CD8-positive, alpha-beta memory T cell (primary cell): ENCODE measurements around the gene OR10H4. TPM values are rescaled to one million over a fixed set of nuclear protein-coding genes. Genes with fewer than 3 reads are reported as not detected.
"Not testable (repeated sequence)": the region's sequence is repeated elsewhere in the genome, so short reads cannot be mapped to it uniquely, and the experiment has no call there.

ENCODE experiments used
- CTCF ChIA-PET: fragments of 350-600 bp; sonication (Branson Sonifier 250); formaldehyde crosslinking; loops from one replicate; lab custom pipeline; 2021; ENCODE audit warnings: antibody characterized with exemption; lab: Charles Lee
- POLR2A ChIA-PET: fragments of 350-600 bp; sonication (Branson Sonifier 250); formaldehyde crosslinking; loops from one replicate; lab custom pipeline; 2021; ENCODE audit warnings: antibody characterized with exemption; lab: Charles Lee
- DNase-seq, 5 donors: peaks; one replicate each; pipeline versions ENCODE4 v3.0.0 to v3.0.0-alpha.2; 2020 to 2022; ENCODE audit warnings: mixed read lengths in 1 of 5
- H3K27ac ChIP-seq: one replicate; pipeline ENCODE4 v1.7.0; 2013; ENCODE audit warnings: low read depth, mild to moderate bottlenecking, low read length, moderate library complexity
- H3K27me3 ChIP-seq: 2 replicates; pipeline ENCODE4 v1.7.0; 2013; ENCODE audit warnings: low read length, mild to moderate bottlenecking; ENCODE audit not compliant: insufficient read depth, poor library complexity, severe bottlenecking
- H3K36me3 ChIP-seq: 2 replicates; pipeline ENCODE4 v1.7.0; 2013; ENCODE audit warnings: mild to moderate bottlenecking, low read length, moderate library complexity; ENCODE audit not compliant: insufficient read depth
- H3K4me1 ChIP-seq: 2 replicates; pipeline ENCODE4 v1.7.0; 2013; ENCODE audit warnings: mild to moderate bottlenecking, low read length, moderate library complexity; ENCODE audit not compliant: insufficient read depth
- H3K4me3 ChIP-seq: 2 replicates; pipeline ENCODE4 v1.7.0; 2013; ENCODE audit warnings: mild to moderate bottlenecking, low read length
- H3K9me3 ChIP-seq: 2 replicates; pipeline ENCODE4 v1.7.0; 2013; ENCODE audit warnings: mild to moderate bottlenecking, low read length
- H3K27ac Mint-ChIP-seq, 8 donors: one replicate each; pipeline ENCODE4 v1.8.0; 2020 to 2021; ENCODE audit warnings: mixed read lengths in 8 of 8, mild to moderate bottlenecking in 6 of 8, inconsistent platforms in 3 of 8, moderate library complexity in 3 of 8
- H3K27me3 Mint-ChIP-seq, 2 donors: one replicate each; pipeline ENCODE4 v1.8.0; 2020 to 2021; ENCODE audit warnings: mixed read lengths in 2 of 2, mild to moderate bottlenecking in 1 of 2, moderate library complexity in 1 of 2
- H3K36me3 Mint-ChIP-seq, 3 donors: one replicate each; pipeline ENCODE4 v1.8.0; 2020 to 2021; ENCODE audit warnings: mixed read lengths in 3 of 3, inconsistent platforms in 1 of 3, mild to moderate bottlenecking in 1 of 3
- H3K4me1 Mint-ChIP-seq, 3 donors: one replicate each; pipeline ENCODE4 v1.8.0; 2020 to 2021; ENCODE audit warnings: mixed read lengths in 3 of 3, inconsistent platforms in 1 of 3, mild to moderate bottlenecking in 1 of 3
- H3K4me3 Mint-ChIP-seq, 7 donors: one replicate each; pipeline ENCODE4 v1.8.0; 2020 to 2021; ENCODE audit warnings: mixed read lengths in 7 of 7, mild to moderate bottlenecking in 6 of 7, moderate library complexity in 4 of 7, inconsistent platforms in 2 of 7
- H3K9me3 Mint-ChIP-seq, 5 donors: one replicate each; pipeline ENCODE4 v1.8.0; 2020 to 2022; ENCODE audit warnings: mixed read lengths in 5 of 5, mild to moderate bottlenecking in 3 of 5, moderate library complexity in 2 of 5, inconsistent platforms in 1 of 5
- polyA plus RNA-seq: library from polyadenylated mRNA; unstranded; fragments of 300-500 nt; fragmentation: Illumina TruSeq; gene quantifications from one replicate; pipeline ENCODE4 v1.2.3, GENCODE V29; 2021
- total RNA-seq, 2 experiments: library from RNA; stranded (reverse); gene quantifications; one replicate each; pipeline ENCODE4 v1.2.3, GENCODE V29; 2021

The OR10H4 gene
- total and polyA plus RNA-seq, 3 experiments from 2014 or later: not detected

- H3K4me3 Mint-ChIP-seq: no peak overlapping the region
- ChIA-PET CTCF (no interaction called here), POLR2A (no interaction called here)
- no peak for DNase-seq
- no peaks in the 10 kb centered on the region for H3K4me1 Mint-ChIP-seq
- peaks cover 39 to 59% of the 10 kb centered on the region in 2 donors for H3K27me3 Mint-ChIP-seq
- H3K27ac ChIP-seq: no peak overlapping the region
- H3K9me3 ChIP-seq: no peaks in the 10 kb centered on the region
- H3K27me3 ChIP-seq: peaks cover 17% of the 10 kb centered on the region
- H3K9me3 Mint-ChIP-seq: no peaks in the 10 kb centered on the region
- H3K4me3 ChIP-seq: no peak overlapping the region
- H3K36me3 Mint-ChIP-seq: no peaks in the 10 kb centered on the region
- H3K4me1 ChIP-seq: no peaks in the 10 kb centered on the region
- H3K27ac Mint-ChIP-seq: no peak overlapping the region
- H3K36me3 ChIP-seq: no peaks in the 10 kb centered on the region
Measured at GRCh38 chr19:15928321-15928720, 20.5 kb upstream of the OR10H4 start.

GRCh38 chr19:15933761-15934331 is 15.0 kb upstream of the OR10H4 start:
- H3K27ac Mint-ChIP-seq, H3K4me3 ChIP-seq, H3K4me1 ChIP-seq, H3K9me3 ChIP-seq, H3K4me1 Mint-ChIP-seq, H3K36me3 Mint-ChIP-seq, DNase-seq, H3K9me3 Mint-ChIP-seq, H3K4me3 Mint-ChIP-seq, H3K36me3 ChIP-seq, H3K27ac ChIP-seq, CTCF ChIA-PET, POLR2A ChIA-PET: not testable (repeated sequence)
- peaks cover 12% of the 10 kb centered on the region for H3K27me3 ChIP-seq
- peaks cover 19 to 47% of the 10 kb centered on the region in 2 donors for H3K27me3 Mint-ChIP-seq

- H3K4me1 Mint-ChIP-seq: no peaks in the 10 kb centered on the region
- CTCF ChIA-PET: no interaction called here
Measured at GRCh38 chr19:15934332-15935078, 14.3 kb upstream of the OR10H4 start, which contains the start of gene CYP4F11. Gene CYP4F11, minus strand, starts transcription at chr19:15934529. Its CDS starts 121 bp downstream, at chr19:15934408.

GRCh38 chr19:15935167-15935702 is 13.6 kb upstream of the OR10H4 start:
- Histone ChIP-seq H3K4me1 (no peaks in the 10 kb centered on the region), H3K27ac (no peak overlapping the region), H3K27me3 (peaks cover 3% of the 10 kb centered on the region), H3K9me3 (no peaks in the 10 kb centered on the region), H3K4me3 (no peak overlapping the region), H3K36me3 (no peaks in the 10 kb centered on the region)
- H3K27me3 Mint-ChIP-seq: peaks cover 13 to 36% of the 10 kb centered on the region in 2 donors
- DNase-seq: no peak
- no peak overlapping the region for H3K4me3 Mint-ChIP-seq
- H3K36me3 Mint-ChIP-seq: no peaks in the 10 kb centered on the region
- peak overlapping the region in 1 of 8 donors; percentile 51 for H3K27ac Mint-ChIP-seq
- no peaks in the 10 kb centered on the region for H3K4me1 Mint-ChIP-seq
- ChIA-PET POLR2A (no interaction called here), CTCF (no interaction called here)
- H3K9me3 Mint-ChIP-seq: peaks cover 0 to 2% (median 0%) of the 10 kb centered on the region in 5 donors

More at GRCh38 chr19:15934332-15935078, 14.3 kb upstream of the OR10H4 start, which contains the start of gene CYP4F11:
- H3K27me3 Mint-ChIP-seq: peaks cover 13 to 41% of the 10 kb centered on the region in 2 donors
- Histone ChIP-seq H3K4me1 (no peaks in the 10 kb centered on the region), H3K36me3 (no peaks in the 10 kb centered on the region), H3K9me3 (no peaks in the 10 kb centered on the region), H3K4me3 (no peak within 1 kb of the TSS), H3K27ac (no peak within 1 kb of the TSS), H3K27me3 (peaks cover 5% of the 10 kb centered on the region)
- peak within 1 kb of the TSS in 1 of 8 donors; percentile 51 for H3K27ac Mint-ChIP-seq
- H3K9me3 Mint-ChIP-seq: peaks cover 0 to 2% (median 0%) of the 10 kb centered on the region in 5 donors
- H3K36me3 Mint-ChIP-seq: no peaks in the 10 kb centered on the region
- no peak for DNase-seq
- H3K4me3 Mint-ChIP-seq: no peak within 1 kb of the TSS
- POLR2A ChIA-PET: no interaction called here

GRCh38 chr19:15936173-15936572 is 12.6 kb upstream of the OR10H4 start:
- Mint-ChIP-seq H3K9me3 (peaks cover 0 to 2% (median 0%) of the 10 kb centered on the region in 5 donors), H3K4me1 (no peaks in the 10 kb centered on the region), H3K4me3 (no peak overlapping the region), H3K27me3 (peaks cover 18 to 31% of the 10 kb centered on the region in 2 donors), H3K27ac (no peak overlapping the region), H3K36me3 (no peaks in the 10 kb centered on the region)
- H3K4me3 ChIP-seq: no peak overlapping the region
- DNase-seq: no peak
- no peaks in the 10 kb centered on the region for H3K4me1 ChIP-seq
- ChIA-PET POLR2A (no interaction called here), CTCF (no interaction called here)
- H3K27me3 ChIP-seq: no peaks in the 10 kb centered on the region
- no peaks in the 10 kb centered on the region for H3K9me3 ChIP-seq
- no peaks in the 10 kb centered on the region for H3K36me3 ChIP-seq
- H3K27ac ChIP-seq: no peak overlapping the region

GRCh38 chr19:15936950-15937349 is 11.9 kb upstream of the OR10H4 start:
- Histone ChIP-seq H3K9me3 (no peaks in the 10 kb centered on the region), H3K4me3 (no peak overlapping the region), H3K27ac (no peak overlapping the region), H3K27me3 (no peaks in the 10 kb centered on the region), H3K4me1 (no peaks in the 10 kb centered on the region), H3K36me3 (no peaks in the 10 kb centered on the region)
- Mint-ChIP-seq H3K9me3 (peaks cover 0 to 2% (median 0%) of the 10 kb centered on the region in 5 donors), H3K4me3 (no peak overlapping the region), H3K36me3 (no peaks in the 10 kb centered on the region), H3K4me1 (no peaks in the 10 kb centered on the region), H3K27ac (no peak overlapping the region), H3K27me3 (peaks cover 17 to 32% of the 10 kb centered on the region in 2 donors)
- DNase-seq: no peak
- ChIA-PET POLR2A (no interaction called here), CTCF (no interaction called here)

- ChIA-PET CTCF (no interaction called here), POLR2A (no interaction called here)
Measured at GRCh38 chr19:15937771-15938170, 11.0 kb upstream of the OR10H4 start.

GRCh38 chr19:15944401-15944800 is 4.4 kb upstream of the OR10H4 start:
- Mint-ChIP-seq H3K9me3 (peaks cover 11 to 17% (median 16%) of the 10 kb centered on the region in 5 donors), H3K36me3 (peaks cover 0 to 7% (median 3%) of the 10 kb centered on the region in 3 donors), H3K4me1 (no peaks in the 10 kb centered on the region), H3K27me3 (peaks cover 22 to 52% of the 10 kb centered on the region in 2 donors), H3K4me3 (no peak overlapping the region), H3K27ac (no peak overlapping the region)
- POLR2A ChIA-PET: no interaction called here
- Histone ChIP-seq H3K27ac (no peak overlapping the region), H3K9me3 (no peaks in the 10 kb centered on the region), H3K4me3 (no peak overlapping the region), H3K36me3 (no peaks in the 10 kb centered on the region), H3K27me3 (peaks cover 4% of the 10 kb centered on the region), H3K4me1 (no peaks in the 10 kb centered on the region)
- no peak for DNase-seq
- CTCF ChIA-PET: no interaction called here

More at GRCh38 chr19:15937771-15938170, 11.0 kb upstream of the OR10H4 start:
- Histone ChIP-seq H3K4me3 (no peak overlapping the region), H3K36me3 (no peaks in the 10 kb centered on the region), H3K4me1 (no peaks in the 10 kb centered on the region), H3K27ac (no peak overlapping the region), H3K27me3 (no peaks in the 10 kb centered on the region), H3K9me3 (no peaks in the 10 kb centered on the region)
- peaks cover 0 to 2% (median 0%) of the 10 kb centered on the region in 5 donors for H3K9me3 Mint-ChIP-seq
- no peak for DNase-seq
- peaks cover 20 to 38% of the 10 kb centered on the region in 2 donors for H3K27me3 Mint-ChIP-seq
- no peaks in the 10 kb centered on the region for H3K36me3 Mint-ChIP-seq
- H3K27ac Mint-ChIP-seq: no peak overlapping the region
- H3K4me3 Mint-ChIP-seq: no peak overlapping the region
- no peaks in the 10 kb centered on the region for H3K4me1 Mint-ChIP-seq
